HG02852 (cell line): Measurements from ENCODE around the gene PCSK5.
"Not testable (repeated sequence)": the region's sequence is repeated elsewhere in the genome, so short reads cannot be mapped to it uniquely, and the experiment has no call there.

Experiments used
- ATAC-seq: cut with Tn5 transposase; IDR thresholded peaks from one replicate; pipeline ENCODE4 v1.9.1; 2021; ENCODE audit warnings: mild to moderate bottlenecking, moderate library complexity; ENCODE audit not compliant: unreplicated experiment

The PCSK5 gene

GRCh38 chr9:75890472-75891276, at the start of gene PCSK5:
Gene PCSK5 (plus strand): TSS chr9:75890673. CDS start chr9:75891182, 509 bp downstream.
- peak; percentile 84 for ATAC-seq

GRCh38 chr9:75844321-75844720, 46.2 kb upstream of the PCSK5 start:
- no peak for ATAC-seq

GRCh38 chr9:75845806-75846205, 44.7 kb upstream of the PCSK5 start:
- ATAC-seq, result no peak

GRCh38 chr9:75847085-75847484, 43.4 kb upstream of the PCSK5 start:
- no peak for ATAC-seq

GRCh38 chr9:75850459-75851200, 39.8 kb upstream of the PCSK5 start:
- no peak for ATAC-seq

GRCh38 chr9:75851917-75852316, 38.6 kb upstream of the PCSK5 start:
- ATAC-seq, result no peak

GRCh38 chr9:75852746-75853145, 37.7 kb upstream of the PCSK5 start:
- ATAC-seq, result no peak

- ATAC-seq, result no peak
Measured at GRCh38 chr9:75855509-75855908, 35.0 kb upstream of the PCSK5 start.

GRCh38 chr9:75858497-75859092, 31.9 kb upstream of the PCSK5 start:
- peak; percentile 49 for ATAC-seq

GRCh38 chr9:75864266-75864665, 26.2 kb upstream of the PCSK5 start:
- no peak for ATAC-seq

- peak; percentile 66 for ATAC-seq
Measured at GRCh38 chr9:75866273-75866871, 24.1 kb upstream of the PCSK5 start.

- not testable (repeated sequence) for ATAC-seq
Measured at GRCh38 chr9:75868526-75868925, 21.9 kb upstream of the PCSK5 start.

- ATAC-seq, result no peak
Measured at GRCh38 chr9:75869236-75869635, 21.2 kb upstream of the PCSK5 start.

- no peak for ATAC-seq
Measured at GRCh38 chr9:75870450-75870849, 20.0 kb upstream of the PCSK5 start.

GRCh38 chr9:75871624-75872023, 18.8 kb upstream of the PCSK5 start:
- no peak for ATAC-seq

- no peak for ATAC-seq
Measured at GRCh38 chr9:75873712-75874111, 16.8 kb upstream of the PCSK5 start.

GRCh38 chr9:75876999-75877640, 13.4 kb upstream of the PCSK5 start:
- ATAC-seq, result no peak

- ATAC-seq, result no peak
Measured at GRCh38 chr9:75878488-75878860, 12.0 kb upstream of the PCSK5 start.

- ATAC-seq, result no peak
Measured at GRCh38 chr9:75880618-75881017, 9.9 kb upstream of the PCSK5 start.

GRCh38 chr9:75881761-75882160, 8.7 kb upstream of the PCSK5 start:
- no peak for ATAC-seq

- no peak for ATAC-seq
Measured at GRCh38 chr9:75885652-75886051, 4.8 kb upstream of the PCSK5 start.
